IMR-90 (cell line): Measurements from ENCODE around the gene CPSF7.

Experiments
- BHLHE40 ChIP-seq: fragments of 150-350 bp; IDR thresholded peaks from 2 replicates; pipeline ENCODE4 v1.6.1; 2016; ENCODE audit warnings: mild to moderate bottlenecking, low read depth, low read length
- CEBPB ChIP-seq: IDR thresholded peaks from 2 replicates; pipeline ENCODE4 v1.6.1; 2012; ENCODE audit warnings: low read depth, low read length, improper control_type of control experiment
- CHD1 ChIP-seq: IDR thresholded peaks from 2 replicates; pipeline ENCODE4 v1.6.1; 2012; ENCODE audit warnings: low read depth, low read length, improper control_type of control experiment
- FOS ChIP-seq: fragments of 150-350 bp; IDR thresholded peaks from 2 replicates; pipeline ENCODE4 v1.6.1; 2016; ENCODE audit warnings: low read depth, low read length
- MAFK ChIP-seq: IDR thresholded peaks from 2 replicates; pipeline ENCODE4 v1.6.1; 2012; ENCODE audit warnings: low read depth, low read length, improper control_type of control experiment
- MAZ ChIP-seq: IDR thresholded peaks from 2 replicates; pipeline ENCODE4 v1.6.1; 2012; ENCODE audit warnings: low read depth, mild to moderate bottlenecking, low read length, improper control_type of control experiment, moderate library complexity, borderline replicate concordance
- NFE2L2 ChIP-seq: fragments of 150-350 bp; IDR thresholded peaks from 2 replicates; pipeline ENCODE4 v1.6.1; 2016; ENCODE audit warnings: low read depth, mild to moderate bottlenecking, low read length
- POLR2A ChIP-seq: IDR thresholded peaks from 2 replicates; pipeline ENCODE4 v1.6.1; 2012; ENCODE audit warnings: mild to moderate bottlenecking, low read depth, low read length
- RAD21 ChIP-seq: IDR thresholded peaks from 2 replicates; pipeline ENCODE4 v1.6.1; 2012; ENCODE audit warnings: low read length, improper control_type of control experiment
- RCOR1 ChIP-seq: IDR thresholded peaks from 2 replicates; pipeline ENCODE4 v1.6.1; 2012; ENCODE audit warnings: mild to moderate bottlenecking, low read length, improper control_type of control experiment; ENCODE audit not compliant: insufficient replicate concordance
- RFX5 ChIP-seq: IDR thresholded peaks from 2 replicates; pipeline ENCODE4 v1.8.0; 2012; ENCODE audit warnings: low read depth, mild to moderate bottlenecking, low read length, moderate library complexity
- TF ChIP-seq, protein P1 (sequence below): conservative IDR thresholded peaks from 2 replicates; pipeline ENCODE4 v1.5.1; 2012; ENCODE audit warnings: mild to moderate bottlenecking, low read depth, low read length, improper control_type of control experiment
- TF ChIP-seq, protein P2 (sequence below): fragments of 150-350 bp; IDR thresholded peaks from 2 replicates; pipeline ENCODE4 v1.6.1; 2017; ENCODE audit warnings: mild to moderate bottlenecking, antibody characterized with exemption, low read length, low read depth
- TF ChIP-seq, protein P3 (sequence below): fragments of 150-350 bp; IDR thresholded peaks from 2 replicates; pipeline ENCODE4 v1.6.1; 2016; ENCODE audit warnings: low read depth, mild to moderate bottlenecking, low read length, moderate library complexity, borderline replicate concordance

DNA sequence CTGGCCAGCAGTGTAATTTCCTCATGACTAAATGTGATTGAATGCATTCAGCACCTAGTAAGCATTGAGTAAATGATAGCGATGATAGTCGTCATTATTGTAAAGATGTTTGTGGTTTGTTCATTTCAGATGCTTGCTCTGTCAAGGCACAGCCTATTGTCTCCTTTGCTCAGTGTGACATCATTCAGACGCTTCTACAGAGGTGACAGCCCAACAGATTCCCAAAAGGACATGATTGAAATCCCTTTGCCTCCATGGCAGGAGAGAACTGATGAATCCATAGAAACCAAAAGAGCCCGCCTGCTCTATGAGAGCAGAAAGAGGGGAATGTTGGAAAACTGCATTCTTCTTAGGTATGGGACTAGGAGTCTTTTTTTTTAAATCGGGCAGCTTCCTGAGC, 7.7 kb upstream of the CPSF7 start:
- no peak for TF ChIP-seq MAFK
- TF ChIP-seq POLR2A: no peak
- TF ChIP-seq, protein P1, sequence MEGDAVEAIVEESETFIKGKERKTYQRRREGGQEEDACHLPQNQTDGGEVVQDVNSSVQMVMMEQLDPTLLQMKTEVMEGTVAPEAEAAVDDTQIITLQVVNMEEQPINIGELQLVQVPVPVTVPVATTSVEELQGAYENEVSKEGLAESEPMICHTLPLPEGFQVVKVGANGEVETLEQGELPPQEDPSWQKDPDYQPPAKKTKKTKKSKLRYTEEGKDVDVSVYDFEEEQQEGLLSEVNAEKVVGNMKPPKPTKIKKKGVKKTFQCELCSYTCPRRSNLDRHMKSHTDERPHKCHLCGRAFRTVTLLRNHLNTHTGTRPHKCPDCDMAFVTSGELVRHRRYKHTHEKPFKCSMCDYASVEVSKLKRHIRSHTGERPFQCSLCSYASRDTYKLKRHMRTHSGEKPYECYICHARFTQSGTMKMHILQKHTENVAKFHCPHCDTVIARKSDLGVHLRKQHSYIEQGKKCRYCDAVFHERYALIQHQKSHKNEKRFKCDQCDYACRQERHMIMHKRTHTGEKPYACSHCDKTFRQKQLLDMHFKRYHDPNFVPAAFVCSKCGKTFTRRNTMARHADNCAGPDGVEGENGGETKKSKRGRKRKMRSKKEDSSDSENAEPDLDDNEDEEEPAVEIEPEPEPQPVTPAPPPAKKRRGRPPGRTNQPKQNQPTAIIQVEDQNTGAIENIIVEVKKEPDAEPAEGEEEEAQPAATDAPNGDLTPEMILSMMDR: no peak
- no peak for TF ChIP-seq RFX5
- no peak for TF ChIP-seq RAD21
- no peak for TF ChIP-seq FOS
- TF ChIP-seq, protein P2, sequence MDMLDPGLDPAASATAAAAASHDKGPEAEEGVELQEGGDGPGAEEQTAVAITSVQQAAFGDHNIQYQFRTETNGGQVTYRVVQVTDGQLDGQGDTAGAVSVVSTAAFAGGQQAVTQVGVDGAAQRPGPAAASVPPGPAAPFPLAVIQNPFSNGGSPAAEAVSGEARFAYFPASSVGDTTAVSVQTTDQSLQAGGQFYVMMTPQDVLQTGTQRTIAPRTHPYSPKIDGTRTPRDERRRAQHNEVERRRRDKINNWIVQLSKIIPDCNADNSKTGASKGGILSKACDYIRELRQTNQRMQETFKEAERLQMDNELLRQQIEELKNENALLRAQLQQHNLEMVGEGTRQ: no peak
- TF ChIP-seq CEBPB: no peak
- TF ChIP-seq CHD1: no peak
- no peak for TF ChIP-seq BHLHE40
- no peak for TF ChIP-seq MAZ
- TF ChIP-seq, protein P3, sequence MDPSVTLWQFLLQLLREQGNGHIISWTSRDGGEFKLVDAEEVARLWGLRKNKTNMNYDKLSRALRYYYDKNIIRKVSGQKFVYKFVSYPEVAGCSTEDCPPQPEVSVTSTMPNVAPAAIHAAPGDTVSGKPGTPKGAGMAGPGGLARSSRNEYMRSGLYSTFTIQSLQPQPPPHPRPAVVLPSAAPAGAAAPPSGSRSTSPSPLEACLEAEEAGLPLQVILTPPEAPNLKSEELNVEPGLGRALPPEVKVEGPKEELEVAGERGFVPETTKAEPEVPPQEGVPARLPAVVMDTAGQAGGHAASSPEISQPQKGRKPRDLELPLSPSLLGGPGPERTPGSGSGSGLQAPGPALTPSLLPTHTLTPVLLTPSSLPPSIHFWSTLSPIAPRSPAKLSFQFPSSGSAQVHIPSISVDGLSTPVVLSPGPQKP: no peak
- no peak for TF ChIP-seq NFE2L2
- no peak for TF ChIP-seq RCOR1
